GM18867 (cell line): ENCODE data around the gene IL18RAP.

Source experiments
- ATAC-seq: cut with Tn5 transposase; IDR thresholded peaks from one replicate; pipeline ENCODE4 v1.9.1; 2021; ENCODE audit warnings: mild to moderate bottlenecking, moderate library complexity; ENCODE audit not compliant: unreplicated experiment

The IL18RAP gene

DNA sequence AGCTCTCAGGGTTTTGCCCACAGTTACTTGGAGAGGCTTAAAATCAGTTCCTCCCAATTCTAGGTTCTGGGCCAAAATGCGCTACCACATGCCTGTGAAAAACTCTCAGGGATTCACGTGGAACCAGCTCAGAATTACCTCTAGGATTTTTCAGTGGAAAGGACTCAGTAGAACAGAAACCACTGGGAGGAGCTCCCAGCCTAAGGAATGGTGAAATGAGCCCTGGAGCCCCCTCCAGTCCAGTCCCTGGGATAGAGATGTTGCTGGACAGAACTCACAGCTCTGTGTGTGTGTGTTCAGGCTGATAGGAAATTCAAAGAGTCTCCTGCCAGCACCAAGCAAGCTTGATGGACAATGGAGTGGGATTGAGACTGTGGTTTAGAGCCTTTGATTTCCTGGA, 29.0 kb downstream of the IL18RAP start:
- ATAC-seq: no peak

DNA sequence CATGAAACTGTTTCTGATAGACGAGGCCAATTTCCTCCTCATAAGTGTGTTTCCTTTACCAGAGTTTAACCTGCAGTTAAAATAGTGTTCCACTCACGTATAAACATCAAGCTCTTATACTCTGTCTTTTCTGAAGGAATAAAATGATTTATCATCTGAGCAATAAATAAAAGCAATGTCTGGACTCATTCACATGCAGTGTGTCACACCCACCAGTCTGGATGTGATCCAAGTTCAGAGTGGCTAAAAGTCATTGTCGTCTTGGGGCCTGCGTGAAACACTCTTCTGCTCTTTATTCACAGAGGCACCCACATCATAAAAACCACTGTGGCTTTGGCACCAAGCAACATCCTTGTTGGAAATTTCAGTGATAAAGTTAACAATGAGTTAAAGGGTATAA, 30.5 kb downstream of the IL18RAP start:
- no peak for ATAC-seq

DNA sequence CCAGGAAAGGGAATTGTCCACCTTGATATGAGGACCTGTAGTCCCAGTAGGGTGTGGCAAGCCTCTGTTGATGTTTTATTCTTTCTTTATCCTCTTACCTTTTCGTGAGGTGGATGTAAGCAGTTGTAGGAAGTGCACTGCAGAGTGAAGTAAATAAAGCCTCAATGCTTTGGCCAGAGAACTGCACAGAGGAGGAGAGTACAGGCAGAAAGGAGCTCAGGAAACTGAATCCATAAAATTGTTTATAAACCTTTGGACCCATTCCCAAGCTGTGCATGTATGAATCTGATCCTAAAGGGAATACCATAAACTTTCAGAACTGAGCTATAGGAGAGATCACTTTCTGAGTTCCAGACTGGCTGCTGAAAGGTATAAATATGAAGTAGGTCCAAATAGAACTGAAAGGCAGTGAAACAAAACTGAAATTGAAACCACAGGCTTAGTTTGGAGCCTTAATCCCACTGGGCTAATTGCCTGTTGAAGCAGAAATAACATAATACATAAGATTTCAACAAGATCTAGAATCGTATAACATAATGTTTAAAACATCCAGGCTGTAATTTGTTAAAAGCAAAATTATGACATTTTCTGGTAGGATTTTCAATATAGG, 32.2 kb downstream of the IL18RAP start:
- ATAC-seq: no peak

DNA sequence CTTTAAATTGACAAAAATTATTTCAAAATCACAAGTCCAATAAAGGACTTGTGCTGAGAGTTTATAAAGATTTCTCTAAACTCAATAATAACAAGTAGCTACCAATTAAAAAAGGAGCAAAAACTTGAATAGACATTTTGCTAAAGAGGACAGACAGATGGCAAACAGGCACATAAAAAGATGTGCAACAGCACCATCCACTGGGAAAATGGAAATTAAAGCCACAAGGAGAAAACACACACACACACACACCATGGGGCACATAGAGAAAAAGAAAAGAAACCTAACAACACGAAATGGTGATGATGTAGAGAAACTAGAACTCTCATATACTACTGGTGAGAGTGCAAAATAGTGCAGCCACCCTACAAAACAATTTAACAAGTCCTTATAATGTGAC, 37.5 kb downstream of the IL18RAP start:
- ATAC-seq: no peak

DNA sequence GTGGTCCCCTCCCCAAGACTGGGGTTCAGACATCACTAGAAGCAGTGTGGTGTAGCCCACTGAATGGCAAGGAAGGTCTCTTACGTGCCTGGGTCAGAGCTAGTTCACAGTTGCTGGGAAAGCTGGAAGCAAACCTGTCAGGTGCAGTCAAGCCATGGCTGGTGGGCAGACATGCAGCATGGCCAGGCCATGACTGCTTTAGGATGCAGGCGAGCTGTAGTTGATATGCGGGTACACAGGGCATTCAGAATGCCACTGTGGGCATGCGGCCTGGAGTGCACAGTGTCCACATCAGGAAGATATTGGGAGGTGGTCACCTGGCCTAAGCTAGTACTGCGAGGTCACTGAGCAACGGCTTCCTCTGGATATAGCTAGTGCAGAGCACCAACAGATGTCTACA, 38.2 kb downstream of the IL18RAP start:
- ATAC-seq: no peak

DNA sequence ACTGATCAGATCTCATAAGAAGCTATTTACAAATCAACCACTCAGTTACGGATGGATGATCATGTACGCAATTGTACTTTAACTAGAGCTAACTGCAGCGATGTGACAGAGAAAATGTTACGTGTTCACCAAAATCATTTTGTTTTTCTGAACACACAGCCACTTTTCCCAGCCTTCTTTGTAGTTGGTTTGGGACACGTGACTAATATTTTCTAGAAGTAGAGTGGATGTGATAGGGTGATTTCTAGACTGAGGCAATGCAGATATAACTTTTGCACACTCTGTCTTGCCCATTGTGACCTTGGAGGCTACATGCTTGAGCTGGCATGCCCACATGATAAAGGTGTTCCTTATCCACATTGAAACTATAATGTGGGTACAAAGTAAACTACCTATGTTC, 40.2 kb downstream of the IL18RAP start:
- no peak for ATAC-seq

DNA sequence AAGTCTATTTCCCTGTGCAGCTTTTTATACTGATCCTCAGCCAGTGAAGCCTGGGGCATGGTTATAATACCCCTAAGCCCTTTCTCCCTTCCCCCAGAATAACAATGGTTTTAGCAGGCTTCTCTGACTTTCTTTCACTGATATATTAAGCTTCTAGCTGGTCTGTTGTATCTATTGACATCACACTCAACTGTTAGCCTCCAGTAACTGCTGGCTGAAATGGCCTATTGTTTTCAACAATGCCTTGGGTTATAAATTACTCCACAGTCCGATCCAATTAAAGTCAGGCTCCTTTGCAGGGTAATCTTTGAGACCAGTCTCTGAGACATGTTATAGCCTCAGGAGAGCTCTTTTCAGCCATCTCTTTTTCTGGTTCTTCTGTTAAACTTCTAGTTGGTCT, 47.2 kb downstream of the IL18RAP start:
- ATAC-seq: no peak

DNA sequence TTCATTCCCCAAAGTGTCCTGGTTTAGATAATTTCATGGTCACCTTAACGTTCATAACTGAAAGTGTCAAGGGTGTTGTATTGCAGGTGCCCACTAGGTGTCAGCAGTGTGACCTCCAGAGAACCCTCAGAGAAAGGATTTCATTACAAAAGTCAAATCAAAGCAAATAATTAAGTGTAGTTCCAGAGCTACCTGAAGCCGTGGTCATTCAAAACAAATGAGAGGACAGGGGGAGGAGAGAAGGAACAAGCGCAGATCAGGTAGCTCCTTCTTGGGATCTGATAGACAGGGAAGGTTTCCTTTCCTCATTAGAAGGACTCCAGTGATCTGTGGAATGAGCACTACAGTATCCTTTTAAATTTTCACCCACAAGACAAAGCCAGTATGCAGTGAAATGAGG, 50.1 kb downstream of the IL18RAP start, which contains the start of gene SLC9A4:
Gene SLC9A4, plus strand, starts transcription at position 207 of the 400 bp plus-strand sequence. CDS start 534 bp downstream, outside the sequence.
- ATAC-seq: peak; percentile 84

DNA sequence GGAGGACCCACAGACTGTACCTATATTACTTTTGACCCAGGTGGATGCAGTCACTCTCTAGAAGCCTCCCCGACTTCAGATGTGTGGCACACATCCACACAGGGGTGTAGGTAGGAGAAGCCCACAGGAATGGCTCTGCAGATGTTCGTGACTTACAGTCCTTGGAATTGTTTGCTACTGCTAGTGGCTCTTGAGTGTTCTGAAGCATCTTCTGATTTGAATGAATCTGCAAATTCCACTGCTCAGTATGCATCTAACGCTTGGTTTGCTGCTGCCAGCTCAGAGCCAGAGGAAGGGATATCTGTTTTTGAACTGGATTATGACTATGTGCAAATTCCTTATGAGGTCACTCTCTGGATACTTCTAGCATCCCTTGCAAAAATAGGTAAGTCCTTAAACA, 50.7 kb downstream of the IL18RAP start:
- ATAC-seq: no peak

DNA sequence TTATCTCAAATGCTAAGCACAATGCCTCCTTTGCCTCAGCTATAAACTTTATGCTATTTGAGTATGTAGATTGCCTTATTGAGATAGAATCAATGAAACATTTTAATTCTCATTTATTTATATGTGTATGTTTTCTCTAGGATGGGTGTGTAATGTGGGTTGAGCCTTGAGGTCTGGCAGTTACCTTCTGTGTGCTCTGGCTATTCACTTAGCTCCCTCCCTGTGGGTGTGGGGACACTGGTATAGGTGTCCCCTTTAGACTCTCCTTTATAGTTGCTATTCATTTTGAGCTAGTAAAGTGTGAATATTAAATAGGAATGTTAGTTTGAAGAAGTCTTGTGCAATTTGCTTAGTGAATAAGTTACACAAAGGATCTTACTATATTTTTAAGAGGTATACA, 51.8 kb downstream of the IL18RAP start:
- ATAC-seq: no peak

DNA sequence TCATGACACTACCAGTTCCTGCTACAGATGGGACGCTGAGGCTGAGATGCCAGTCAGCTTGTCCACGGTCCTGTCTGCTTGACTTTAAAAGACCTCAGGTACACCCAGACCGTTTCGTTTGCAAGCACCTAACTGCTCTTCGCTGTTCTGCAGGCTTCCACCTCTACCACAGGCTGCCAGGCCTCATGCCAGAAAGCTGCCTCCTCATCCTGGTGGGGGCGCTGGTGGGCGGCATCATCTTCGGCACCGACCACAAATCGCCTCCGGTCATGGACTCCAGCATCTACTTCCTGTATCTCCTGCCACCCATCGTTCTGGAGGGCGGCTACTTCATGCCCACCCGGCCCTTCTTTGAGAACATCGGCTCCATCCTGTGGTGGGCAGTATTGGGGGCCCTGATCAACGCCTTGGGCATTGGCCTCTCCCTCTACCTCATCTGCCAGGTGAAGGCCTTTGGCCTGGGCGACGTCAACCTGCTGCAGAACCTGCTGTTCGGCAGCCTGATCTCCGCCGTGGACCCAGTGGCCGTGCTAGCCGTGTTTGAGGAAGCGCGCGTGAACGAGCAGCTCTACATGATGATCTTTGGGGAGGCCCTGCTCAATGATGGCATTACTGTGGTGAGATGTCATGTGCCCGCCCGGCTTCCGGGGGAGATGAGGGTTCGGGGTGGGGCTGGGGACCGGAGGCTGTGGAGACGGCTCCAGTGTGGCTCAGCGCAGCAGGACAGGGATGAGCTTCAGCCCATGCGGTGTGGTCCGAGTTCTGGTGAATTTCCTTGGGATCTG, 55.9 kb downstream of the IL18RAP start:
- ATAC-seq: no peak

DNA sequence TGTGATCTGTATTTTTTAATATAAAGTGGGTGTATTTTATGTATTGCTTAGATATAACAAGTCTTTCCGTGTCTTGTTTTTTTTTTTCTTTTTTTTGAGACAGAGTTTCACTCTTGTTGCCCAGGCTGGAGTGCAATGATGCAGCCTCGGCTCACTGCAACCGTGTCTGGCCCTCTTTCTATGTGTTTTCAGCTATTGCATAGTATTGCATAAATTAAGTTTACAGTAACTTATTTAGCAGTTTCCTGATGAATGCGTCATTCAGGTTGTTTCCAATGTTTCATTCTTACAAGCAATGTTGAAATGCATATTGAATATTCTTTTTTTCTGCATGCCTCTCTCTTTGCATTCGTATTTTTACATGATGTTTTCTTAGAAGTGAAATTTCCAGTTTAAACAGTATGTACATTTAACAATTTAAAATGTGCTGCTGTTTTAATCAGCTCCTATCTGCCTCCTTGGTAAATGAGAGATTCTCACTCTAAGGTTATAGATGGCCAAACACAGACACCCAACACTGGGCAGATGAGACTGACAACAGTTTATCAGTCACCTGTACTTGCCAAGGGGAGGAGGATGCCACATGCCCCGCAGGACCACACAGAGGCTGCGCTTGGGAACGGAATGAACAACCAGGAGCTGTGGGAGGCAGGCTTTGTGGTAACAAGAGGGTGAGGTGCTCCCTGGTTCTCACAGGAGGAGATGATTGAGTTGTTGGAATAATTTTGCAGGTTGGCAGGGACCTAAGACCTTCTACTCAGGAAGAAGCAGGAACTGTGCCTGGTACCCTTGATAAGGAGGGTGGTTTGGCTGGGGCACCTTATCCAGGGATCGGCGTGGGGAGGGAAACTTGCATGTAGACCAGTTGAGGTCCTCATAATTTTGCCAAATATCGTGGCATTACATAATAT, 57.6 kb downstream of the IL18RAP start:
- ATAC-seq: no peak

DNA sequence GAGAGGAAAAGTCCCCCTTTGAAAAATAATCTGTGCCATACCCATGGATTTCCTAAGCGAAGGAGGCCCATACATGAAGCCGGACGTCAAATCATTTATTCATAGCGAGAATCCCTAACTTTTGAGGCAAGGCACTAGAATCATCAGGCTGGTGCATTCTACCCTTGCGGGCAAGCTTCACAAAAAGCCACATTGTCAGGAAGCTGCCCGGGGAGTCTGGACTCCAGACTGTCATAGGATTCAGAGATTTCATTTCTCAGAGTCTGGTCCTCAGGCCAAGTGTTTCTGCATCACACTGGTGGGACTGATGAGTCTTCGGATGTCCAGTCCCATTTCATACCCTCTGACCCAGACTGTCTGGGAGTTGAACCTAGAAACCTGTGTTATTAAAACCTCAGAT, 59.0 kb downstream of the IL18RAP start:
- ATAC-seq: no peak

DNA sequence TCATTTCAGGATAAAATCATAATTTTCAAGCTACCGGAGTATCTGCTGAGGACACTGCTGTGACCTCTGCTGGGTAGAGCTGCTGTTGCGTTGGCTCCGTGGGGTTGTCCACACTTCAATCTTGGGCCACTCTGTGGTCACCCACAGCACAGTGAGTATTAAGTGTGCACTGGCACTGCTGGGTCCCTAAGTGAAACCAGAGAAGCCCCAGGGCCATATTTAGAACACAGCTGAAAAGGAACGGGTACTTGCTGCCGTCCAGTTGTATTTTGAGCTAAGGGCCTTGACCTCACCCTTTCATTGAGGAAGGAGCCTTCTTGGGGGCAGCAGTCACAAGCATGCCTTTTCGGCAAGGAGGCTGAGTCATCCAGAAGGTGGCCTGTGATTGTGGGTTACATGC, 60.1 kb downstream of the IL18RAP start:
- no peak for ATAC-seq

DNA sequence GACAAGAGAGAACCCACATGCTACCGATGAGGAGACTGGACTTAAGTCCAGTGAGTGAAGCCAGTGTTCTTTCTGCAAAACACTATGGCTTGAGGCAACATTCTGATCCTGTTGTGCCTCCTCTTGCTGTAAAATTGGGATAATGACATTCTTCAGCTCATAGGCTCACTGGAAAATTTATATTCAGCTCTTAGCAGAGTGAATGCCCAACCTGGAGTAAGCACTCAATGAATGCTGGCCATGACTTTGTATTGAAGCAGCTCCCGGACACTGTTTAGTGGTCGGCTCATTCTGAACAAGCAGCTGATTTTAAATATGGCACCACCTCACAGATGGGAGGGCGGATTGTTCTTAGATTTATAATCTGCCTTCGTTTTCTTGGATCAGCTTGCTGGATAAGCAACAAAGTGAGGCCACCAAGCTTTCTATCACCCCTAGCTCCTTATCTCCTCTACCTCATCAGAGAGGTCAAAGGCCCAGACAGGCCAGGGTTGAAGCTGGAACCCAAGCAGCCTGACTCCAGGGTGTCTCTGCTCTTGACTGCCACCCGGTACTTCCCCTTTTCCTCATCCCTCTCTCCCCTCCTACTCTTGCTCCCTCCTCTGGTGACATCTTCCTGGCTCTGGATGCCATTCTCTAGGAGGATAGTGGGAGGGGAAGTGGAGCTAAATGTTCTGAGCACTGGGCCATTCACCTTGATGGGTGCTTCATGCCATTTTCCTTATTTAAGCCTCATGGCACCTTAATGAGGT, 61.5 kb downstream of the IL18RAP start:
- no peak for ATAC-seq

DNA sequence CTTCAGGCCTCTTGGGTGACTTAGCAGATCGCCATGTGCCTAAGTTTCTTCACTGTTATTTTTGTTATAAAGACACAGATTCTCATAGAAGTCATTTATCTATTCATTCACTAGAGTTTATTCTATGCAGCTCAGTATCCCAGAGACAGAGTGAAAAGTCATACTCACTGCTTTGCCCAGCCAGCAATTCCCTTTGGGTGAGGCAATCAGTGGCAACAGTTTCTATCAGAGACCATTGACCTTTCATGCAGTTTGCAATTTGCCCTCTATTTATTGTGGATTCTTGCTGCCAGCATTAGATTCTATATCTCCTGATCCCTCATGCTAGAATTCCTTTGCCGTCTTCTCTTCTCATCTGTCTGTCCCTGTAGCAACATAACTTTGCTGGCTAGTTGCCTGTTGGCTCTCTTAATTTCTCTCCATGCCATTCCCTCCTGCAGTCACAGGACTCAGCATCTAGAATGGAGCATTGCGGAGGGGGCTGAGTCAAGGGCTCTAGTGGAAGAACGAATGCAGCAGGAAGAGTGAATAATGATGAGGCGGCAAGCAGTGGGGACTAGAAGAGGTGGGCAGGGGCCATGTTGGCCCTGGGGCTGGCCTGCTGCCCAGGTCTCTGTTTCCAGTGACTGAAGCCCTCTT, 62.3 kb downstream of the IL18RAP start:
- ATAC-seq: no peak

DNA sequence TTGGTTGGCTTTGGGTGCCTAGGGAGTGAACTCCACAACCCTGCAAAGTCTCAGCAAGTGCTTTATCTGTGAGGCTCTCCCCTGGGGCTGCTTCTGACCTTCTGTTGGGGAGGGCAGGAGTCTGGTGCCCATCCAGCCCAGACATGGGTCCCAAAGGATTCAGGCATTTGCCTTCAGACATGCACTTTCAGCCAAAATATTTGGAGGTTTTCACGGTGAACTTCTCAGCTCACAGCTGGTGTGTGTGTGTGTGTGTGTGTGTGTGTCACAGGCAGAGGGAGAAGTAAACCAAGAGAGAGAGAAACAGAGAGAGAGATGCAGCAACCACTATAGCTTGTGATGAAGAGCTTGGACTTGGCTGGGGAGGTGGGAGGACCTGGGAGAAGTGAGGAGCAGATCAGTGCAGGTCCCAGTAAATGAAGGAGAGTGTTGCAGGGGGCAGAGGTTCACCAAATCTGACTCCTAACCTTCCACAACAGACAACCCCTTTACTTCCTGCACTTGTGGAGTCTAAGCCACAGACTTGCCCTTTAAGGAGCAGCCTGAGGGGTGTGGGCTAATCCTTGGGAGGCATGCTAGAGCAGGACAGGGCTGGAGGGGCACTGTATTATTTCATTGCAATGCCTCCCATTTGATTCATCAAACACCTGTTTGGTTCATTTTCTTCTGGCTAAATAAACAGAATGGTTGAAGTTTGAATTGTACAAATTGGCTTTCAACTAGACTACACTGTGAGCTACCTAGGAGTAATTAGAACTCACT, 64.2 kb downstream of the IL18RAP start:
- no peak for ATAC-seq

DNA sequence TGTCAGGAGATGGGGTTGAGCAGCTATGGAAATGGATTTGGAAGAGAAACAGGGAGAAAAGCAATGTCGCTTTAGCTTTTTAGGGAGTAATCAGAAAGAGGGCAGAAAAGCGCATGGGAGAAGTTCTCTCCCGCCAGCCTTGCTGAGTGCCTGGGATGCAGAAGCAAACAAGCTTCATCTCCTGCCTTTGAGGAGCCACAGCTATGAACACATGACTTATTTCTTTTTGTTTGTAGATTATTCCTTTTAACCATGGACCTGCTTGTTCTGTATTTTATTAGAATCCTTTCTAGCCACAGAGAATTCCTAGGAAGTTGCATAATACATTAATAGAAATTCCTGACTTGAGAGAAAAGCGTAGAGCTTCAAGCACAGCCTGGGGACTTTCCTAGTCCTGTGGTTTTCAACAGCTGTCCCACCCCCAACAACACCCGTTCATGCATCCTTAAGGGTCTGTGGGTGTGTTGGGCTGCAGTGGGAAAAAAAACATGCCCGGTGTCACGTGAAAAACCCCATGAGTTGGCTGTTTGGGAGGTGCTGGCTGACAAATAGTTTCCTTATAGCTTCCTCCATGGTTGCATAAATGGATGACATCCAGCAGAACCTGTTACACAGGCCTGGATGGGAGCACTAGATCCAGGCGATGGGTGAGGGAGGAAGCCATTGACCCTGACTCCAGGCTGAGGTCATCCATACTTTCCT, 65.0 kb downstream of the IL18RAP start:
- ATAC-seq: no peak

DNA sequence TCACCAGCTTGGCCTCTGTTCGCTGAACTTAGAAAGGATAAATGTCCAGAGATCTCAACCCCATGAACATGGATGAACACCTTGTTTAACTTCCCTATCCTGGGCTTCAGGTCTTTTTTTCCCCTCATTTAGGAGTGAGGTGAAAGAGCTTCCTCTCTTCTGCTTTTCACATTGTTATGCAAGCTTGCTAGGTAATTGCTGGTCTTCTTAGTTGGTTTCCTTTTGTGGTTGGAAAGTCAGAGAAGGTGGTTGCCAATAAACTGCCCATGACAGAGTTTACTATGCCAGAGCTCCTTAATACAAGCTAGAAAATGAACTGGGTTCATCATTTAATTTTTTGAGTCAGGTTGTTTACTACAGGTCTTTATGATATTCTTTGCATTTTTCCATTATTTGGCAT, 66.7 kb downstream of the IL18RAP start:
- no peak for ATAC-seq
